ENCODE results near the gene BABAM2.

DNA sequence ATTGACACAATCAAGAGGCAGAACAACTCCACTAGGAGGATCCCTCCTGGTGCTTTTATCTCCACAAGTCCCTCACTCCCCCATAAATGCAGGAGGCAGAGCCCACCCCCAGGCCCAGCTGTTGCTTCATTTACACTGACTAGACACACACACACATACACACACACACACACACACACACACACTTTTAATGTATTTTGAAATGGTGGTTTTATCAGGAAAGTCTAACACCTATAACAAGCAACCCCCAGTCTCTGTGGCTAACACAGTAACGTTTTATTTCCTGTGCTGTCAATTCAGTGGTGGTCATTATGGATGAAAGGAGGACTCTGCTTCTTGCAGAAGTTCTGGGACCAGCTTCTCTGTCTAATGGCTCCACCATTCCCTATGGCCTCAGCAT, 376.8 kb downstream of the BABAM2 start:
- TF ChIP-seq, protein P1, sequence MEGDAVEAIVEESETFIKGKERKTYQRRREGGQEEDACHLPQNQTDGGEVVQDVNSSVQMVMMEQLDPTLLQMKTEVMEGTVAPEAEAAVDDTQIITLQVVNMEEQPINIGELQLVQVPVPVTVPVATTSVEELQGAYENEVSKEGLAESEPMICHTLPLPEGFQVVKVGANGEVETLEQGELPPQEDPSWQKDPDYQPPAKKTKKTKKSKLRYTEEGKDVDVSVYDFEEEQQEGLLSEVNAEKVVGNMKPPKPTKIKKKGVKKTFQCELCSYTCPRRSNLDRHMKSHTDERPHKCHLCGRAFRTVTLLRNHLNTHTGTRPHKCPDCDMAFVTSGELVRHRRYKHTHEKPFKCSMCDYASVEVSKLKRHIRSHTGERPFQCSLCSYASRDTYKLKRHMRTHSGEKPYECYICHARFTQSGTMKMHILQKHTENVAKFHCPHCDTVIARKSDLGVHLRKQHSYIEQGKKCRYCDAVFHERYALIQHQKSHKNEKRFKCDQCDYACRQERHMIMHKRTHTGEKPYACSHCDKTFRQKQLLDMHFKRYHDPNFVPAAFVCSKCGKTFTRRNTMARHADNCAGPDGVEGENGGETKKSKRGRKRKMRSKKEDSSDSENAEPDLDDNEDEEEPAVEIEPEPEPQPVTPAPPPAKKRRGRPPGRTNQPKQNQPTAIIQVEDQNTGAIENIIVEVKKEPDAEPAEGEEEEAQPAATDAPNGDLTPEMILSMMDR (IDR thresholded peaks at IDR 0.05), result no peak
- TF ChIP-seq EP300 (IDR thresholded peaks at IDR 0.05) (no peak), POLR2AphosphoS5 (IDR thresholded peaks at IDR 0.05) (no peak)
